SK-N-SH (cell line): Measurements from ENCODE around the gene PDE4D. TPM values are rescaled to one million over a fixed set of nuclear protein-coding genes. Genes with fewer than 3 reads are reported as not detected.

ENCODE experiments used
- CTCF ChIA-PET: fragments of 300-600, 350-600 bp; formaldehyde crosslinking; extraction: SDS; loops from one replicate; lab custom pipeline; 2021; lab: Yijun Ruan, JAX
- POLR2A ChIA-PET: fragments of 350-600 bp; sonication (Branson Sonifier 250); formaldehyde crosslinking; extraction: SDS; loops from one replicate; lab custom pipeline; 2020; ENCODE audit warnings: antibody characterized with exemption, inconsistent platforms; lab: Yijun Ruan, JAX
- DNase-seq: peaks from one replicate; pipeline ENCODE4 v3.0.0; 2012
- H2AFZ ChIP-seq: fragments of 200-600 bp; sonication (generic); 2 replicates; pipeline ENCODE4 v1.8.1; 2016; ENCODE audit warnings: antibody characterized with exemption, mild to moderate bottlenecking, low read depth
- H3F3A ChIP-seq: fragments of 200-600 bp; sonication (generic); replicated peaks from 2 replicates; pipeline ENCODE3; 2016; ENCODE audit warnings: antibody characterized with exemption, mild to moderate bottlenecking; ENCODE audit not compliant: insufficient read depth
- H3K27ac ChIP-seq, 2 experiments: fragments of 200-500 bp in 1 of 2; fragments of 200-600 bp in 1 of 2; sonication (Bioruptor generic) in 1 of 2; sonication (generic), shearing (Covaris generic) in 1 of 2; 2 replicates each; pipeline versions ENCODE4 v1.5.1 to v1.6.1; 2014 to 2016; ENCODE audit warnings: low read depth in 2 of 2, inconsistent platforms in 1 of 2, low read length in 1 of 2, mild to moderate bottlenecking in 1 of 2, mixed read lengths in 1 of 2
- H3K27me3 ChIP-seq: fragments of 200-600 bp; sonication (generic), shearing (Covaris generic); 2 replicates; pipeline ENCODE4 v1.6.1; 2016; ENCODE audit warnings: mixed run types; ENCODE audit not compliant: insufficient read depth
- H3K36me3 ChIP-seq, 2 experiments: fragments of 200-500 bp in 1 of 2; fragments of 200-600 bp in 1 of 2; sonication (Bioruptor generic) in 1 of 2; sonication (generic) in 1 of 2; replicated peaks in 1 of 2; 2 replicates each; pipeline versions ENCODE3 to v1.5.1; 2014 to 2016; ENCODE audit warnings: low read length in 1 of 2, mild to moderate bottlenecking in 1 of 2; ENCODE audit not compliant: insufficient read depth in 2 of 2, control insufficient read depth in 1 of 2
- H3K4me1 ChIP-seq, 2 experiments: fragments of 200-500 bp in 1 of 2; fragments of 200-600 bp in 1 of 2; sonication (Bioruptor generic) in 1 of 2; sonication (generic), shearing (Covaris generic) in 1 of 2; 2 replicates each; pipeline versions ENCODE4 v1.5.1 to v1.6.1; 2014 to 2016; ENCODE audit warnings: low read depth in 1 of 2, low read length in 1 of 2, mixed run types in 1 of 2; ENCODE audit not compliant: insufficient read depth in 2 of 2, control insufficient read depth in 1 of 2
- H3K4me2 ChIP-seq: fragments of 200-600 bp; sonication (generic), shearing (Covaris generic); 2 replicates; pipeline ENCODE4 v1.6.1; 2017; ENCODE audit warnings: mixed run types
- H3K4me3 ChIP-seq, 2 experiments: fragments of 200-500 bp in 1 of 2; fragments of 200-600 bp in 1 of 2; sonication (Bioruptor generic) in 1 of 2; sonication (generic), shearing (Covaris generic) in 1 of 2; 2 replicates each; pipeline versions ENCODE4 v1.5.1 to v1.8.1; 2014 to 2016; ENCODE audit warnings: low read depth in 2 of 2, inconsistent platforms in 1 of 2, low read length in 1 of 2, mild to moderate bottlenecking in 1 of 2, mixed read lengths in 1 of 2, moderate library complexity in 1 of 2
- H3K79me2 ChIP-seq: fragments of 200-600 bp; sonication (generic); 2 replicates; pipeline ENCODE4 v1.8.1; 2017; ENCODE audit warnings: mild to moderate bottlenecking; ENCODE audit not compliant: insufficient read depth
- H3K9ac ChIP-seq: fragments of 200-600 bp; sonication (generic); 2 replicates; pipeline ENCODE4 v1.6.1; 2017; ENCODE audit warnings: mixed run types
- H3K9me2 ChIP-seq: fragments of 200-600 bp; sonication (generic); 2 replicates; pipeline ENCODE4 v1.6.1; 2017; ENCODE audit warnings: mixed run types
- H3K9me3 ChIP-seq: fragments of 200-600 bp; sonication (generic); 2 replicates; pipeline ENCODE4 v1.6.1; 2017; ENCODE audit warnings: mixed run types, mild to moderate bottlenecking, moderate library complexity
- H4K20me1 ChIP-seq: fragments of 200-600 bp; sonication (generic); 2 replicates; pipeline ENCODE4 v1.6.1; 2017; ENCODE audit warnings: mild to moderate bottlenecking, mixed run types; ENCODE audit not compliant: insufficient read depth
- ELF1 ChIP-seq: IDR thresholded peaks from 2 replicates; pipeline ENCODE4 v1.4.0; 2012
- EP300 ChIP-seq, 2 experiments: IDR thresholded peaks; 2 replicates each; pipeline versions ENCODE4 v1.4.0 to v1.6.1; 2012; ENCODE audit warnings: borderline replicate concordance in 1 of 2, low read depth in 1 of 2, low read length in 1 of 2
- EZH2phosphoT487 ChIP-seq: fragments of 200-600 bp; sonication (generic); IDR thresholded peaks from 2 replicates; pipeline ENCODE4 v1.6.1; 2017; ENCODE audit warnings: low read depth, mixed run types, mild to moderate bottlenecking, antibody characterized with exemption, moderate library complexity, borderline replicate concordance
- FOSL2 ChIP-seq: IDR thresholded peaks from 2 replicates; pipeline ENCODE4 v1.4.0; 2012; ENCODE audit warnings: low read depth, mild to moderate bottlenecking, moderate library complexity, borderline replicate concordance
- GABPA ChIP-seq: IDR thresholded peaks from 2 replicates; pipeline ENCODE4 v1.4.0; 2012; ENCODE audit warnings: low read depth, mild to moderate bottlenecking
- GATA2 ChIP-seq: sonication (generic); formaldehyde crosslinking; IDR thresholded peaks from 2 replicates; pipeline ENCODE4 v1.5.0; 2020; ENCODE audit warnings: mild to moderate bottlenecking, missing genetic modification reagents
- MEF2A ChIP-seq: IDR thresholded peaks from 2 replicates; pipeline ENCODE4 v1.4.0; 2012; ENCODE audit warnings: low read depth, borderline replicate concordance
- NFIC ChIP-seq: IDR thresholded peaks from 2 replicates; pipeline ENCODE4 v1.4.0; 2012; ENCODE audit warnings: borderline replicate concordance
- RCOR1 ChIP-seq: fragments of 150-350 bp; IDR thresholded peaks from 2 replicates; pipeline ENCODE4 v1.6.1; 2017; ENCODE audit warnings: antibody characterized with exemption, low read length
- SMC3 ChIP-seq: IDR thresholded peaks from 2 replicates; pipeline ENCODE4 v1.6.1; 2012; ENCODE audit warnings: low read depth, low read length, improper control_type of control experiment
- TAF1 ChIP-seq: IDR thresholded peaks from 2 replicates; pipeline ENCODE4 v1.6.1; 2012; ENCODE audit warnings: low read depth, mild to moderate bottlenecking, low read length, moderate library complexity, borderline replicate concordance
- TCF12 ChIP-seq: IDR thresholded peaks from 2 replicates; pipeline ENCODE4 v1.4.0; 2012
- YY1 ChIP-seq: IDR thresholded peaks from 2 replicates; pipeline ENCODE4 v1.4.0; 2012; ENCODE audit warnings: low read depth, mild to moderate bottlenecking
- WGBS: methylation state at CpG from one replicate; pipeline ENCODE4 v1.1.6; 2017; ENCODE audit warnings: low lambda C conversion rate; 5-methylcytosine and 5-hydroxymethylcytosine counted together
- polyA plus RNA-seq, 3 experiments: library from polyadenylated mRNA; depleted of rRNA; stranded (reverse); fragments of >200 nt; gene quantifications; 2 replicates each; pipeline ENCODE4 v1.2.3, GENCODE V29; 2012
- TF ChIP-seq, protein P1 (sequence below): IDR thresholded peaks from 2 replicates; pipeline ENCODE4 v1.4.0; 2012; ENCODE audit warnings: low read depth, borderline replicate concordance
- TF ChIP-seq, protein P2 (sequence below): fragments of 150-350 bp; IDR thresholded peaks from 2 replicates; pipeline ENCODE4 v1.6.1; 2016; ENCODE audit warnings: mild to moderate bottlenecking, low read depth, low read length
- TF ChIP-seq, protein P3 (sequence below): IDR thresholded peaks from 2 replicates; pipeline ENCODE4 v1.6.1; 2012; ENCODE audit warnings: mild to moderate bottlenecking, low read depth, low read length, moderate library complexity

The PDE4D gene
- polyA plus RNA-seq, 1 of the 3 experiments (the other 2 are of a cell fraction): 2.4 TPM

DNA sequence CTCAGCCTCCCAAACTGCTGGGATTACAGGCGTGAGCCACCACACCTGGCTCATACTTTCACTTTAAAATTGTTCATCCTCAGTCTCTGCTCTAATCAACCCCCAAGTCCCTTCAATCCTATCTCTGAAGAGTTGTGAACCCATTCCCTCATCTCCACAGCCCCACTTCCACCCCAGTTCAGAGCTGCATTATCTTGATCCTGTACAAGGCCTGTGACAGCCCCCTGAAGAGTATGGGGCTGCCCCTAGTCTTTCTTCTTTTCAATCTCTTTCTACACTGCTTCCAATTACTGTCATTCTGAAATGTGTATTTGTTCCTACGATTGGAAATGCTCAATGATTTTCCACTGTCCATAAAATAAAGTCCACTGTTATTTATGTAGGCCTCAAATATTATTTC is 722.4 kb downstream of the PDE4D start (continued):
- TF ChIP-seq GATA2 (CRISPR knock-in tag): no peak

DNA sequence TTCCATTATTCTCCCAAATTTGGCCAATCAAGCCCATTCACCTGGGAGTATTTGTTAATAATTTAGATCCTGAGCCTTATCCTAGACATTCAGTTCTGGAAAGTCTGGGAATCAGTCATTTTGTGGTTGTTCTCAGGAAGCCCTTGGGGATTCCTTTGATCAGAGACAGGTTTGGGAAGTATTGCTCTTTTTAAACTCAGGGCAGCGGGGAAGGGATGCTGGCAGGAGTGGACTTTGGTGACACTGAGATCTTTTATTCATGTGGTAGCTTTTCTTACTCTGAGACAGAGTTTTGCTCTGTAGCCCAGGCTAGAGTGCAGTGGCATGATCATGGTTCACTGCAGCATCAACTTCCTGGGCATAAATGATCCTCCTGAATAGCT is 723.8 kb downstream of the PDE4D start:
- 100% methylated on average over 1 of the region's 1 CpG for WGBS
- Histone ChIP-seq H3K9ac (no peak overlapping the region), H3K27ac (no peak overlapping the region), H2AFZ (no peak overlapping the region), H3K27me3 (no peaks in the 10 kb centered on the region), H3K4me3 (no peak overlapping the region), H3F3A (no peaks in the 10 kb centered on the region), H3K9me3 (no peaks in the 10 kb centered on the region), H3K36me3 (no peaks in the 10 kb centered on the region), H3K9me2 (no peaks in the 10 kb centered on the region), H4K20me1 (no peaks in the 10 kb centered on the region), H3K4me2 (no peak overlapping the region), H3K79me2 (no peaks in the 10 kb centered on the region), H3K4me1 (no peaks in the 10 kb centered on the region; a peak in 2 of 4 replicates)
- TF ChIP-seq, protein P1, sequence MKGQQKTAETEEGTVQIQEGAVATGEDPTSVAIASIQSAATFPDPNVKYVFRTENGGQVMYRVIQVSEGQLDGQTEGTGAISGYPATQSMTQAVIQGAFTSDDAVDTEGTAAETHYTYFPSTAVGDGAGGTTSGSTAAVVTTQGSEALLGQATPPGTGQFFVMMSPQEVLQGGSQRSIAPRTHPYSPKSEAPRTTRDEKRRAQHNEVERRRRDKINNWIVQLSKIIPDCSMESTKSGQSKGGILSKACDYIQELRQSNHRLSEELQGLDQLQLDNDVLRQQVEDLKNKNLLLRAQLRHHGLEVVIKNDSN: no peak
- TF ChIP-seq GABPA: no peak
- TF ChIP-seq TAF1: no peak
- no peak for TF ChIP-seq SMC3
- TF ChIP-seq GATA2 (CRISPR knock-in tag): no peak
- TF ChIP-seq YY1: no peak
- no peak for TF ChIP-seq ELF1
- no peak for TF ChIP-seq FOSL2
- TF ChIP-seq, protein P2, sequence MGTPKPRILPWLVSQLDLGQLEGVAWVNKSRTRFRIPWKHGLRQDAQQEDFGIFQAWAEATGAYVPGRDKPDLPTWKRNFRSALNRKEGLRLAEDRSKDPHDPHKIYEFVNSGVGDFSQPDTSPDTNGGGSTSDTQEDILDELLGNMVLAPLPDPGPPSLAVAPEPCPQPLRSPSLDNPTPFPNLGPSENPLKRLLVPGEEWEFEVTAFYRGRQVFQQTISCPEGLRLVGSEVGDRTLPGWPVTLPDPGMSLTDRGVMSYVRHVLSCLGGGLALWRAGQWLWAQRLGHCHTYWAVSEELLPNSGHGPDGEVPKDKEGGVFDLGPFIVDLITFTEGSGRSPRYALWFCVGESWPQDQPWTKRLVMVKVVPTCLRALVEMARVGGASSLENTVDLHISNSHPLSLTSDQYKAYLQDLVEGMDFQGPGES: no peak
- TF ChIP-seq TCF12: no peak
- TF ChIP-seq NFIC: no peak
- no peak for TF ChIP-seq EP300 (IDR thresholded peaks at IDR 0.05; ENCODE audit: borderline replicate concordance in 1 of 2, low read depth in 1 of 2, low read length in 1 of 2)
- TF ChIP-seq EZH2phosphoT487: no peak
- TF ChIP-seq MEF2A: no peak
- TF ChIP-seq, protein P3, sequence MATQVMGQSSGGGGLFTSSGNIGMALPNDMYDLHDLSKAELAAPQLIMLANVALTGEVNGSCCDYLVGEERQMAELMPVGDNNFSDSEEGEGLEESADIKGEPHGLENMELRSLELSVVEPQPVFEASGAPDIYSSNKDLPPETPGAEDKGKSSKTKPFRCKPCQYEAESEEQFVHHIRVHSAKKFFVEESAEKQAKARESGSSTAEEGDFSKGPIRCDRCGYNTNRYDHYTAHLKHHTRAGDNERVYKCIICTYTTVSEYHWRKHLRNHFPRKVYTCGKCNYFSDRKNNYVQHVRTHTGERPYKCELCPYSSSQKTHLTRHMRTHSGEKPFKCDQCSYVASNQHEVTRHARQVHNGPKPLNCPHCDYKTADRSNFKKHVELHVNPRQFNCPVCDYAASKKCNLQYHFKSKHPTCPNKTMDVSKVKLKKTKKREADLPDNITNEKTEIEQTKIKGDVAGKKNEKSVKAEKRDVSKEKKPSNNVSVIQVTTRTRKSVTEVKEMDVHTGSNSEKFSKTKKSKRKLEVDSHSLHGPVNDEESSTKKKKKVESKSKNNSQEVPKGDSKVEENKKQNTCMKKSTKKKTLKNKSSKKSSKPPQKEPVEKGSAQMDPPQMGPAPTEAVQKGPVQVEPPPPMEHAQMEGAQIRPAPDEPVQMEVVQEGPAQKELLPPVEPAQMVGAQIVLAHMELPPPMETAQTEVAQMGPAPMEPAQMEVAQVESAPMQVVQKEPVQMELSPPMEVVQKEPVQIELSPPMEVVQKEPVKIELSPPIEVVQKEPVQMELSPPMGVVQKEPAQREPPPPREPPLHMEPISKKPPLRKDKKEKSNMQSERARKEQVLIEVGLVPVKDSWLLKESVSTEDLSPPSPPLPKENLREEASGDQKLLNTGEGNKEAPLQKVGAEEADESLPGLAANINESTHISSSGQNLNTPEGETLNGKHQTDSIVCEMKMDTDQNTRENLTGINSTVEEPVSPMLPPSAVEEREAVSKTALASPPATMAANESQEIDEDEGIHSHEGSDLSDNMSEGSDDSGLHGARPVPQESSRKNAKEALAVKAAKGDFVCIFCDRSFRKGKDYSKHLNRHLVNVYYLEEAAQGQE: no peak
- TF ChIP-seq RCOR1: no peak
- CTCF ChIA-PET: interaction anchor here (1.0 to 1.2 kb wide), 3 partner anchors 134 to 283 kb away, joined by 3 to 4 read pairs (median 3); no protein-coding TSS in a partner anchor
- DNase-seq: no peak
- POLR2A ChIA-PET: no interaction called here
